ENCODE measurements around the gene LRP8.
A peak's percentile ranks its signal among the peaks of the same experiment; 100 is the strongest.

LRP8 gene

GRCh38 chr1:53258216-53258615 is 69.7 kb downstream of the LRP8 start:
- no peak for DNase-seq (ENCODE audit: low read depth)

- no peak for DNase-seq (ENCODE audit: low read depth)
Measured at GRCh38 chr1:53257454-53258081, 70.3 kb downstream of the LRP8 start.

GRCh38 chr1:53256511-53257453 is 71.1 kb downstream of the LRP8 start:
- no peak for DNase-seq (ENCODE audit: low read depth)

- DNase-seq (ENCODE audit: low read depth), result no peak
Measured at GRCh38 chr1:53255031-53255430, 72.8 kb downstream of the LRP8 start.

GRCh38 chr1:53254011-53254640 is 73.7 kb downstream of the LRP8 start:
- DNase-seq (ENCODE audit: low read depth), result no peak

GRCh38 chr1:53250325-53250724 is 77.5 kb downstream of the LRP8 start:
- no peak for DNase-seq (ENCODE audit: low read depth)

GRCh38 chr1:53249706-53250105 is 78.2 kb downstream of the LRP8 start:
- no peak for DNase-seq (ENCODE audit: low read depth)

- no peak for DNase-seq (ENCODE audit: low read depth)
Measured at GRCh38 chr1:53246261-53247134, 81.4 kb downstream of the LRP8 start.

- no peak for DNase-seq (ENCODE audit: low read depth)
Measured at GRCh38 chr1:53244141-53244540, 83.7 kb downstream of the LRP8 start.

- no peak for DNase-seq (ENCODE audit: low read depth)
Measured at GRCh38 chr1:53242381-53242780, 85.5 kb downstream of the LRP8 start.

- DNase-seq (ENCODE audit: low read depth), result no peak
Measured at GRCh38 chr1:53241828-53242227, 86.0 kb downstream of the LRP8 start.

GRCh38 chr1:53238197-53239155 is 89.4 kb downstream of the LRP8 start, which contains the start of gene MAGOH:
Gene MAGOH (minus strand): TSS chr1:53238518. CDS start chr1:53238448, 70 bp downstream.
- DNase-seq (ENCODE audit: low read depth), result peak; percentile 89

- no peak for DNase-seq (ENCODE audit: low read depth)
Measured at GRCh38 chr1:53237638-53238037, 90.2 kb downstream of the LRP8 start.

GRCh38 chr1:53220962-53221286 is 106.9 kb downstream of the LRP8 start:
- no peak for DNase-seq (ENCODE audit: low read depth)

GRCh38 chr1:53220171-53220961 is 107.5 kb downstream of the LRP8 start, which contains the start of gene CZIB:
Gene CZIB (minus strand): TSS chr1:53220634. CDS start chr1:53220575, 59 bp downstream.
- DNase-seq (ENCODE audit: low read depth), result peak; percentile 89

- DNase-seq (ENCODE audit: low read depth), result no peak
Measured at GRCh38 chr1:53219711-53220110, 108.2 kb downstream of the LRP8 start.

- DNase-seq (ENCODE audit: low read depth), result no peak
Measured at GRCh38 chr1:53218201-53218600, 109.7 kb downstream of the LRP8 start.

- no peak for DNase-seq (ENCODE audit: low read depth)
Measured at GRCh38 chr1:53214376-53214940, 113.4 kb downstream of the LRP8 start.

GRCh38 chr1:53210954-53211353 is 116.9 kb downstream of the LRP8 start:
- DNase-seq (ENCODE audit: low read depth), result no peak
